Lower lobe of right lung (tissue), 2 donors: ENCODE results near the gene VPS37B. TPM values are rescaled to one million over a fixed set of nuclear protein-coding genes. Genes with fewer than 3 reads are reported as not detected.
A peak's percentile ranks its signal among the peaks of the same experiment; 100 is the strongest.

Experiments
- ATAC-seq, 2 donors: fragments of 200-7000 bp; cut with Tn5 transposase; one replicate each; pipeline ENCODE4 v1.9.1; 2020 to 2022; ENCODE audit warnings: mild to moderate bottlenecking in 2 of 2, moderate library complexity in 2 of 2
- DNase-seq: peaks from one replicate; pipeline ENCODE4 v3.0.0-alpha.2; 2020
- H3K27ac ChIP-seq: fragments of 200-600 bp; one replicate; pipeline ENCODE4 v1.8.0; 2022
- H3K27me3 ChIP-seq: fragments of 200-600 bp; one replicate; pipeline ENCODE4 v1.8.0; 2022; ENCODE audit warnings: low read depth
- H3K36me3 ChIP-seq: fragments of 200-600 bp; one replicate; pipeline ENCODE4 v1.8.0; 2022; ENCODE audit warnings: mild to moderate bottlenecking
- H3K4me1 ChIP-seq: fragments of 200-600 bp; one replicate; pipeline ENCODE4 v1.8.0; 2022
- H3K4me3 ChIP-seq: fragments of 200-600 bp; one replicate; pipeline ENCODE4 v1.8.0; 2022; ENCODE audit warnings: mild to moderate bottlenecking
- H3K9me3 ChIP-seq: fragments of 200-600 bp; one replicate; pipeline ENCODE4 v1.8.0; 2022
- intact Hi-C: fragments of 100-400 bp; cut with DNase I; formaldehyde crosslinking; loops from one replicate; pipeline ENCODE4 v1.11.0; 2022
- total RNA-seq: library from RNA; stranded (reverse); fragmentation: NEBNext Ultra II Directional; extraction: Animal tissue kit (Norgen Biotek cat#: 25700); gene quantifications from one replicate; pipeline ENCODE4 v1.2.1, GENCODE V29; 2021
- TF ChIP-seq, protein P1 (sequence below): fragments of 200-600 bp; IDR thresholded peaks from one replicate; pipeline ENCODE4 v1.8.0; 2022; ENCODE audit warnings: antibody characterized with exemption, mild to moderate bottlenecking
- donor health status: DM: no; HTN: yes; CAD: no; lungs with severe emphysema.

Gene VPS37B
- total RNA-seq, 1 donor from 2014 or later, result 34.5 TPM

DNA sequence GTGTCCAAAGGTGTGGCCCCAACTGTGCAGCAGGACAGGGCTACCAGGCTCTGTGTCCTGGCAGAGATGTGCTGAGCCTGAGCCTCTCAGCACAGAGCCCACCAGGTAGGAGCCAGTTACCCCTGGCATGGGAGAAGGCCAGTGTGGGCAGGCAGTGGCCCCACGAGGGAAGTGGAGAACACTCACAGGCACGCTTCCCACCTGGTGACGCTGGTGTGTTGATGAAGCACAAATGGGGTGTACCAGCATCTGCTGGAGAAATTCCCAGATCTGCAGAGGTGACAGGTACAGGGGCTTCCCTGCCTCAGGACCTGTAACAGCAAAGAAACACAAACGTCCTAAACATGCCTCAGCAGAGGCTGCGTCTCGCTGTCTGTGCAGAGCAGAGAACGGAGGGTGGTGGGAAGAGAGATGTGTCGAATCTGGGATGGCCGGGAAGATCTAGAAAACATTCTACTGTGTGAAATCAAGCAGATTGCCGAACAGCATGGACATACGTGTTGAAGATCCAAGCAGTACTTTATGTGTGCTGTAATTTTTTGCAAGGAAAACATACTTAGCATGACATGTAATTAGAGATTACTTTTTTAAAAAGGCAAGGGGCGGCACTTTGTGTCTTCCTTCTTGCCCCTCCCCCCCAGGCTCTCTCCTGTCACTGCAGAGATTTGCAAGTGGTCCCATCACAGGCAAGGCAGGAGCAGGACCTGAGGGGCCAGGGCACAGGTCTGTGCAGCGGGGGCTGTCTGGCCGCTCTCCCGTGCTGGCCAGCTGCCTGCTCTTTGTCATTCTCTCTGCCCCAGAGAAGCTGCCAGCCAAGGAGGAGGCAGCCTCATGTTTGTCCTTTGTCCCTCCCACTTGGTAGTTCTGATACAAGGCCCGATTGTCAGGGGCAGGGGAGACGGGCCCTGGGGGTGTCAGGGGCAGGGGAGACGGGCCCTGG is 43.3 kb downstream of the VPS37B start:
- H3K4me3 ChIP-seq, result no peak overlapping the region
- TF ChIP-seq, protein P1, sequence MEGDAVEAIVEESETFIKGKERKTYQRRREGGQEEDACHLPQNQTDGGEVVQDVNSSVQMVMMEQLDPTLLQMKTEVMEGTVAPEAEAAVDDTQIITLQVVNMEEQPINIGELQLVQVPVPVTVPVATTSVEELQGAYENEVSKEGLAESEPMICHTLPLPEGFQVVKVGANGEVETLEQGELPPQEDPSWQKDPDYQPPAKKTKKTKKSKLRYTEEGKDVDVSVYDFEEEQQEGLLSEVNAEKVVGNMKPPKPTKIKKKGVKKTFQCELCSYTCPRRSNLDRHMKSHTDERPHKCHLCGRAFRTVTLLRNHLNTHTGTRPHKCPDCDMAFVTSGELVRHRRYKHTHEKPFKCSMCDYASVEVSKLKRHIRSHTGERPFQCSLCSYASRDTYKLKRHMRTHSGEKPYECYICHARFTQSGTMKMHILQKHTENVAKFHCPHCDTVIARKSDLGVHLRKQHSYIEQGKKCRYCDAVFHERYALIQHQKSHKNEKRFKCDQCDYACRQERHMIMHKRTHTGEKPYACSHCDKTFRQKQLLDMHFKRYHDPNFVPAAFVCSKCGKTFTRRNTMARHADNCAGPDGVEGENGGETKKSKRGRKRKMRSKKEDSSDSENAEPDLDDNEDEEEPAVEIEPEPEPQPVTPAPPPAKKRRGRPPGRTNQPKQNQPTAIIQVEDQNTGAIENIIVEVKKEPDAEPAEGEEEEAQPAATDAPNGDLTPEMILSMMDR, result no peak
- H3K27me3 ChIP-seq, result no peaks in the 10 kb centered on the region
- peak overlapping the region; percentile 70 for H3K27ac ChIP-seq
- no peaks in the 10 kb centered on the region for H3K9me3 ChIP-seq
- H3K4me1 ChIP-seq, result peaks cover 24% of the 10 kb centered on the region
- DNase-seq (no peak), ATAC-seq (no peak)
- intact Hi-C loops, result no loop called here
- peaks cover 30% of the 10 kb centered on the region for H3K36me3 ChIP-seq

DNA sequence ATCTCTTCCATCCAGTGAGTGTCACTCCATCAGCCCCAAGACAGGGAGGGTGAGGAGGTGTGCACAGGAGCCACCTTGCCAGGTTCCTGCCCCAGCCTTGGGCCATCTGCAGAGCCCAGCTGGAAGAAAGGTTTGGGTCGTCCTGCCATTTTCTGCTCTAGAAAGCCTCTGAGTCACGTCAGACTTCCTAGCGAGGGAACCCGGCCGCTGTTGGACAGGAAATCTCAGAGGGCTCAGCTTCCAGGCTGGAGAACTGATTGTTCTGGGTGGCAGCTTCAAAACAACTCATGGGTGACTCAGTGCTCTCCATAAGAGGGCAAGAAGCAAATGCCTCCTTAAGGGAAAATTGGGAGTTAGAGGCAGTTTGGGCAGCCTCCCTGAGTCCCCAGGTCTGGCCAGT is 44.1 kb downstream of the VPS37B start:
- intact Hi-C loops, result no loop called here

DNA sequence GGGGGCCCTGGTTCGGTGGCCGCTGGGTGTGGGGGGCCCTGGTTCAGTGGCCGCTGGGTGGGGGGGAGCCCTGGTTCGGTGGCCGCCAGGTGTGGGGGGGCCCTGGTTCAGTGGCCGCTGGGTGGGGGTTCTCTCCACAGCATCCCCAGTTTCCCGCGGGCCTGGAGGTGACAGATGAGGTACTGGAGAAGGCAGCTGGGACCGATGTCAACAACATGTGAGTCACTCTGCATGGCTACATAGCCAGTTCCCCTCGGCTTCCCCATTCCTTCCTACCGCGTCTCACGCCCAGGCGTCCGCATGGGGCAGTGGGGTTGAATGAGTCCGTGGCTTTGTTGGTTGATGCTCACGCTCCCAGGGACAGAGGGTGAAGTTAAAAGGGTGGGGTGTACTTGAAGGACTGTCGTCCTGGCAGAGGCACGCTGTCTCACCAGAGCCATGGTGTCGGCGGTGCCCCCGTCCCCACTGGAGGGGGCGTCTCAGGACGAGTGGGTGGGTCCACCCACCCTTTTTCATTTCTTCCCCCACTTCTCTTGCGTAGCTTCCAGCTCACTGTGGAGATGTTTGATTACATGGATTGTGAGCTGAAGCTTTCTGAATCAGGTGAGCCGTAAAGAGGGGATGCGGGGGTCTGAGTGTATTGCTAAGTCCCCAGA is 45.1 kb downstream of the VPS37B start:
- TF ChIP-seq, protein P1, result no peak
- Histone ChIP-seq H3K9me3 (no peaks in the 10 kb centered on the region), H3K36me3 (peaks cover 12% of the 10 kb centered on the region), H3K27ac (peak overlapping the region; percentile 67), H3K4me1 (peaks cover 24% of the 10 kb centered on the region), H3K27me3 (no peaks in the 10 kb centered on the region), H3K4me3 (no peak overlapping the region)
- ATAC-seq (no peak), DNase-seq (no peak)
- intact Hi-C loops, result no loop called here

More for the DNA sequence above, 44.1 kb downstream of the VPS37B start:
- Histone ChIP-seq H3K36me3 (peaks cover 22% of the 10 kb centered on the region), H3K9me3 (no peaks in the 10 kb centered on the region), H3K4me1 (peaks cover 24% of the 10 kb centered on the region), H3K27me3 (no peaks in the 10 kb centered on the region), H3K27ac (peak overlapping the region; percentile 70), H3K4me3 (no peak overlapping the region)
- no peak for ATAC-seq
- TF ChIP-seq, protein P1, result no peak
- DNase-seq, result no peak

DNA sequence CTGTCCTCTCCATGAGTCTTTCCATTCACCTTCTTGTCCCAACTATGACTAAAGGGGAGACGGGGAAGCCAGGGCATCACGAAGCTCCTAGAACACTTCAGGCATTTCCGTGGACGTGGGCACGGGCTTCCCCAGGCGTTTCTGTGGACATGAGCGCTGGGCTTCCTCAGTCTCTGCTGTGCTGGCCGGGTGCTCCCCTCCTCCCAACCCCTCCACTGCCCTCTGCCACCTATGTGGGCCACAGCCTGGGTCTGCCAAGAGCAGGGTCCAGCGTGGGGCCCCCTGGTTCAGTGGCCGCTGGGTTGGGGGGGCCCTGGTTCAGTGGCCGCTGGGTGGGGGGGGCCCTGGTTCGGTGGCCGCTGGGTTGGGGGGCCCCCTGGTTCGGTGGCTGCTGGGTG is 45.9 kb downstream of the VPS37B start:
- no peak overlapping the region for H3K4me3 ChIP-seq
- DNase-seq (peak; percentile 39), ATAC-seq (no peak)
- H3K27ac ChIP-seq, result no peak overlapping the region
- TF ChIP-seq, protein P1, result no peak
- intact Hi-C loops, result no loop called here
- peaks cover 24% of the 10 kb centered on the region for H3K4me1 ChIP-seq
- H3K36me3 ChIP-seq, result peaks cover 8% of the 10 kb centered on the region
- no peaks in the 10 kb centered on the region for H3K9me3 ChIP-seq
- H3K27me3 ChIP-seq, result no peaks in the 10 kb centered on the region

DNA sequence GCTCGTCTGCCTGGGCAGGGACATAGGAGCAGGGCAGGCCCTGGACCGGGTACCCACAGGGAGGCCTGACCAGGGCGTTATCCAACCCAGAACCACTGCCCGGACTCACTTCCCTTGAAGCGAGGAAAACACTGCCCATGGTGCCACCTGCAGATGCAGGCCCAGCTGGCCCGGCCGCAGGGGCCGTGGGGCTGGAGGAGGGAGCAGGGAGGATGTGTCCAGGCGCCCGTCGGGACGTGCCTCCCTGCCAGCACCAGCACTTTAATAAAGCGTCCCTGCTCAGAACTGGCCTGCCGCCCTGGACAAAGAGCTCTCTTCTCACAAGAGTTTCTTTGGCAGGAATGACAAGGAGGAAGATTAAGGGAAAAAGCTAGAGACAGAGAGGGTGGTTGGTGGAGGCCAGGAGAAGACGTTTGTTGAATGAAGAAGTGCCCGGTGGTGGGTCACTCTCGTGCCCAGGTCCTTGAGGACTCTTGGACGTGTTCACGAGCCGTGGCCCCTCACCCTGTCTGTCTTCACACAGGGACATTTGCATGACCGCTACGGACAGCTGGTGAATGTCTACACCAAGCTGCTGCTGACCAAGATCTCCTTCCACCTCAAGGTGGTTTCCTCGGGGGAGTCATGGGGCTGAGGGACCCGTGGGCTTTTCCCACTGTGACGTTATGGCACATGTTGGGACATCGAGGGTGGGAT is 46.4 kb downstream of the VPS37B start:
- Histone ChIP-seq H3K4me1 (peaks cover 24% of the 10 kb centered on the region), H3K36me3 (peaks cover 5% of the 10 kb centered on the region)
- peak; percentile 56 for DNase-seq

More for the DNA sequence above, 46.4 kb downstream of the VPS37B start:
- intact Hi-C loops, result no loop called here
- Histone ChIP-seq H3K9me3 (no peaks in the 10 kb centered on the region), H3K4me3 (no peak overlapping the region), H3K27me3 (no peaks in the 10 kb centered on the region), H3K27ac (no peak overlapping the region)
- ATAC-seq, result peak; percentile 8 to 54
- TF ChIP-seq, protein P1, result no peak
